ENCODE data around the gene PRR7. TPM values are rescaled to one million over a fixed set of nuclear protein-coding genes. Genes with fewer than 3 reads are reported as not detected.
"Not testable (repeated sequence)": the region's sequence is repeated elsewhere in the genome, so short reads cannot be mapped to it uniquely, and the experiment has no call there.

PRR7 gene
- total RNA-seq, 1 donor from 2014 or later: 5.5 TPM

DNA sequence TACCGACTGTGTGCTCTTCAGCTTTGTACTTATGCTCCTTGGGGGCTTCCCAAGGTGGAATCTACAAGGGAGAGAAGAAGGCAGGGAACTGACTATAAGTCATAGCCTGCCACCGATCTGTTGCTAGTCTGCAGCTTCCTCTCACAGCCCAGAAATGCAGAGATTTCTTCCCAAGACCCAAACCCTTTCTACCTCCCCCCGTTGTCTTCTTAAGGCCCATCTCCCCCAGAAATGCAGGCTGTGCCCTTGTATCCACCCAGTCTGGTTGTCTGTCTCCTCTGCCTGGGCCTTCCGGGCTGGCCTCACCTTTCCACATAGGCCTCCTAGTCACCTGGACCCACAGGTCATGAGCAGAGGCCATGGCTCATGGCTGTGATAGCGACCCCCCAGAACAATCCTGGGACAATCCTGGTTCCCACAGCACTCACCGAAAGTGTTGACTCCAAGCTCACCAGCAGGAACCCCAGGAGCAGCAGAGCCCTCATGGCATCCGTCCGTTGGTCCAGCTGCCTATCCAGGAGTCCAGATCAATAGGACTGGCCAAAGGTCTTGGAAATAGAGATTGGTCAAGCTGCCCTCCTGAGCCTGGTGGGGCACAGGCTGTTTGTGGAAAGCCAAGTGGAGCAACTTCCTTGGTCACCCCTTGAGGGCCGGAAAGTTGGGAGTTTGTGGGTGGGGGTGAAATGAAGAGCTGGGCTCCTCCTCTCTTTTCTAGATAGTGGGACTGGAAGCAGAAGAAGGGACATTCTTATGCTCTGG lies 37.4 kb upstream of the PRR7 start, which contains the start of gene F12:
Gene F12, minus strand, starts transcription at position 522 of the 759 bp plus-strand sequence. Its CDS starts 37 bp downstream, at position 485.
- no peak within 1 kb of the TSS for H3K4me3 Mint-ChIP-seq (ENCODE audit: unreplicated experiment)
- H3K4me1 Mint-ChIP-seq (ENCODE audit: low read depth): no peaks in the 10 kb centered on the region
- H3K36me3 Mint-ChIP-seq (ENCODE audit: low read depth): no peaks in the 10 kb centered on the region
- no peaks in the 10 kb centered on the region for H3K27me3 Mint-ChIP-seq (ENCODE audit: low read depth)
- TF ChIP-seq, protein P1, sequence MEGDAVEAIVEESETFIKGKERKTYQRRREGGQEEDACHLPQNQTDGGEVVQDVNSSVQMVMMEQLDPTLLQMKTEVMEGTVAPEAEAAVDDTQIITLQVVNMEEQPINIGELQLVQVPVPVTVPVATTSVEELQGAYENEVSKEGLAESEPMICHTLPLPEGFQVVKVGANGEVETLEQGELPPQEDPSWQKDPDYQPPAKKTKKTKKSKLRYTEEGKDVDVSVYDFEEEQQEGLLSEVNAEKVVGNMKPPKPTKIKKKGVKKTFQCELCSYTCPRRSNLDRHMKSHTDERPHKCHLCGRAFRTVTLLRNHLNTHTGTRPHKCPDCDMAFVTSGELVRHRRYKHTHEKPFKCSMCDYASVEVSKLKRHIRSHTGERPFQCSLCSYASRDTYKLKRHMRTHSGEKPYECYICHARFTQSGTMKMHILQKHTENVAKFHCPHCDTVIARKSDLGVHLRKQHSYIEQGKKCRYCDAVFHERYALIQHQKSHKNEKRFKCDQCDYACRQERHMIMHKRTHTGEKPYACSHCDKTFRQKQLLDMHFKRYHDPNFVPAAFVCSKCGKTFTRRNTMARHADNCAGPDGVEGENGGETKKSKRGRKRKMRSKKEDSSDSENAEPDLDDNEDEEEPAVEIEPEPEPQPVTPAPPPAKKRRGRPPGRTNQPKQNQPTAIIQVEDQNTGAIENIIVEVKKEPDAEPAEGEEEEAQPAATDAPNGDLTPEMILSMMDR (IDR thresholded peaks at IDR 0.05): no peak
- no peaks in the 10 kb centered on the region for H3K9me3 Mint-ChIP-seq (ENCODE audit: low read depth)
- no peak within 1 kb of the TSS for H3K27ac Mint-ChIP-seq (ENCODE audit: unreplicated experiment)
- no peak for DNase-seq (ENCODE audit: low spot score)

DNA sequence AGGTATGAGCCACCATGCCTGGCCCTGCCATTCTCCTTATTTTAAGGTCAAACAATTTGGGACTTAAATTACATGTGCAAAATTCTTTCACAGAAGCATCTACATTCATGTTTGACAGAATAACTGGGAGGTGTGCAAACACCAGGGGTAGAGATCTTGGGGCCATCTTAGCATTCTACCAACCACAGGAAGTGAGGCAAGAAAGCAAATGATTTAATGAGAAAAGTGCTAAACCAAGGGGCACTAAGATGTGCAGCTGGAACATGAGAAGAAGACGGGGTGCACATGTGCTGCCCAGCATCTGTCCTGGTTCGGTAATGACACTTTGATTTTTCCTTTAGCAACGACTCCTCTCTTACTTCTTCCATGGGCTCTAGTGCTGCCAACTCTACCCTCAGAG lies 36.0 kb upstream of the PRR7 start:
- no peaks in the 10 kb centered on the region for H3K36me3 Mint-ChIP-seq (ENCODE audit: low read depth)
- TF ChIP-seq, protein P1 (IDR thresholded peaks at IDR 0.05): no peak
- H3K4me3 Mint-ChIP-seq (ENCODE audit: unreplicated experiment): no peak overlapping the region

DNA sequence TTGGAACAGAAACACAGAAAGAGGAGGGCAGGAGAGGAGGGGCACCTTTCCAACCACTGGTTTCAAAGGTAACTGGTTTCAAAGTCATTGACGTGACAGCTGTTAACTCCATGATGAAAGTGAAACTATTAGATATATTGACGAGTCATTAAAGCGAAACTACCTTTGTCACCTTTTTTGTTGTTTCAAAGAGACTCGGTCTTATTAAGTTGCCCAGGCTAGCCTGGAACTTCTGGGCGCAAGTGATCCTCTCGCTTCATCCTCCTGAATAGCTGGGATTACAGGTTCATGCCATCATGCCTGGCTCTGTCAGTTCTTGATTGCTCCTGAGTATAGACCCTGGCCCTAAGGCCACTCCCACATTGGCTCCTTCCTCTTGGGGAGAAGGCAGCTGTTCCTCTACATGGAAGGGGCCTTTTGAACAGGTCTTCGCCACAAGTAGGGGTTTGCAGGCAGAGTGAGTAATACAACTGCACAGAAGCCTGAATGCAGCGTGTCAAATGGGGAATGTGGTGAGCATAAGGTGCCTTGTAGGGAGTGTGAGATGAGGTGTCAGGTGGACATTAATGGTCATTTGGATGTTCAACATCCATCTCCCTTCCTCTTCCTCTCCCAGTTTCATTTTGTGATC lies 33.9 kb upstream of the PRR7 start:
- no peaks in the 10 kb centered on the region for H3K27me3 Mint-ChIP-seq (ENCODE audit: low read depth)
- TF ChIP-seq, protein P1 (IDR thresholded peaks at IDR 0.05): no peak

More for the DNA sequence above, 36.0 kb upstream of the PRR7 start:
- H3K9me3 Mint-ChIP-seq (ENCODE audit: low read depth): no peaks in the 10 kb centered on the region
- no peaks in the 10 kb centered on the region for H3K4me1 Mint-ChIP-seq (ENCODE audit: low read depth)
- H3K27me3 Mint-ChIP-seq (ENCODE audit: low read depth): no peaks in the 10 kb centered on the region
- DNase-seq (ENCODE audit: low spot score): no peak
- no peak overlapping the region for H3K27ac Mint-ChIP-seq (ENCODE audit: unreplicated experiment)

DNA sequence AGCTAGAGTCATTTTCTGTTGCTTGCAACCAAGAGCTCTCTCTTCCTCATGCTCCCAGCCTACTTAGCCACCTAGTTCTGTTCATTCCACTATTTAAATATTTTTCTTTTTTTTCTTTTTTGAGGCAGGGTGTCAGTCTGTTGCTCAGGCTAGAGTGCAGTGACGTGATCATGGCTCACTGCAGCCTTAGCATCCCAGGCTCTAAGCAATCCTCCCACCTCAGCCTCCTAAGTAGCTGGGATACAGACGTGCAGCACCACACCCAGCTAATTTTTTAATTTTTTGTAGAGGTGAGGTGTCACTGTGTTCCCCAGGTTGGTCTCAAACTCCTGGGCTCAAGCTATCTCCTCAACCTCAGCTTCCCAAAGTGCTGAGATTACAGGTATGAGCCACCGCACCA lies 32.1 kb upstream of the PRR7 start:
- TF ChIP-seq, protein P1 (IDR thresholded peaks at IDR 0.05): no peak
- Mint-ChIP-seq H3K9me3 (ENCODE audit: low read depth) (no peaks in the 10 kb centered on the region), H3K27me3 (ENCODE audit: low read depth) (no peaks in the 10 kb centered on the region), H3K4me1 (ENCODE audit: low read depth) (no peaks in the 10 kb centered on the region), H3K36me3 (ENCODE audit: low read depth) (no peaks in the 10 kb centered on the region), H3K27ac (ENCODE audit: unreplicated experiment) (no peak overlapping the region), H3K4me3 (ENCODE audit: unreplicated experiment) (no peak overlapping the region)
- DNase-seq (ENCODE audit: low spot score): no peak

More for the DNA sequence above, 33.9 kb upstream of the PRR7 start:
- H3K4me3 Mint-ChIP-seq (ENCODE audit: unreplicated experiment): no peak overlapping the region
- H3K27ac Mint-ChIP-seq (ENCODE audit: unreplicated experiment): no peak overlapping the region
- H3K36me3 Mint-ChIP-seq (ENCODE audit: low read depth): no peaks in the 10 kb centered on the region
- no peak for DNase-seq (ENCODE audit: low spot score)
- no peaks in the 10 kb centered on the region for H3K9me3 Mint-ChIP-seq (ENCODE audit: low read depth)
- no peaks in the 10 kb centered on the region for H3K4me1 Mint-ChIP-seq (ENCODE audit: low read depth)

DNA sequence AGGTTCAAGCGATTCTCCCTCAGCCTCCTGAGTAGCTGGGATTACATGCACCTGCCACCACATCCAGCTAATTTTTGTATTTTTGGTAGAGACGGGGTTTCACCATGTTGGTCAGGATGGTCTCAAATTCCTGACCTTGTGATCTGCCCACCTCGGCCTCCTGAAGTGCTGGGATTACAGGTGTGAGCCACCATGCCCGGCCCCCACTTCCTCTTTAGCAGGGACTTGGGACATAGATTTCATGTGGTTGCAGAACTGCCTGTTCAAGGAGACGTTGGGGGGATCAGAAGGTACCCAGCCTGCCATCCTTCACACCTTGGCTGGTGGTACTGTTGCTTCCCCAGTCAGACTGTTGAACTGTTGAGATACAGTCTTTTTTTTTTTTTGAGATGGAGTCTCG lies 29.5 kb upstream of the PRR7 start:
- not testable (repeated sequence) for H3K4me3 Mint-ChIP-seq (ENCODE audit: unreplicated experiment); H3K36me3 Mint-ChIP-seq (ENCODE audit: low read depth); H3K4me1 Mint-ChIP-seq (ENCODE audit: low read depth); H3K27me3 Mint-ChIP-seq (ENCODE audit: low read depth); H3K9me3 Mint-ChIP-seq (ENCODE audit: low read depth); H3K27ac Mint-ChIP-seq (ENCODE audit: unreplicated experiment); DNase-seq (ENCODE audit: low spot score)

Measured in chondrocyte (in vitro differentiated cells).